NCI-H460 (cell line): ENCODE measurements around the gene RAF1. TPM values are rescaled to one million over a fixed set of nuclear protein-coding genes. Genes with fewer than 3 reads are reported as not detected.

Experiments used
- DNase-seq: peaks from one replicate; pipeline ENCODE4 v3.0.0-alpha.2; 2016; ENCODE audit warnings: low read depth; ENCODE audit errors: extremely low read depth
- total RNA-seq: library from RNA; depleted of rRNA; stranded (reverse); fragments of >200 nt; shearing (Covaris generic); gene quantifications from 2 replicates; pipeline ENCODE4 v1.2.3, GENCODE V29; 2014

The RAF1 gene
- total RNA-seq, 1 experiment from 2014 or later: 47.8 TPM

- no peak for DNase-seq
Observed at GRCh38 chr3:12601072-12601471, 62.8 kb downstream of the RAF1 start.

- no peak for DNase-seq
Observed at GRCh38 chr3:12598890-12599289, 65.0 kb downstream of the RAF1 start.

- no peak for DNase-seq
Observed at GRCh38 chr3:12593473-12593872, 70.4 kb downstream of the RAF1 start.

- DNase-seq: no peak
Observed at GRCh38 chr3:12591997-12592715, 71.8 kb downstream of the RAF1 start.

GRCh38 chr3:12591456-12591855 lies 72.5 kb downstream of the RAF1 start:
- no peak for DNase-seq

GRCh38 chr3:12590096-12590495 lies 73.8 kb downstream of the RAF1 start:
- no peak for DNase-seq

- no peak for DNase-seq
Observed at GRCh38 chr3:12588039-12589009, 75.6 kb downstream of the RAF1 start.

GRCh38 chr3:12586403-12586802 lies 77.5 kb downstream of the RAF1 start:
- DNase-seq: no peak

- no peak for DNase-seq
Observed at GRCh38 chr3:12585970-12586369, 77.9 kb downstream of the RAF1 start.

- no peak for DNase-seq
Observed at GRCh38 chr3:12585181-12585580, 78.7 kb downstream of the RAF1 start.

GRCh38 chr3:12584083-12584482 lies 79.8 kb downstream of the RAF1 start:
- no peak for DNase-seq

GRCh38 chr3:12583280-12583679 lies 80.6 kb downstream of the RAF1 start:
- no peak for DNase-seq

- no peak for DNase-seq
Observed at GRCh38 chr3:12582730-12583129, 81.2 kb downstream of the RAF1 start.

GRCh38 chr3:12579905-12580304 lies 84.0 kb downstream of the RAF1 start:
- no peak for DNase-seq

GRCh38 chr3:12579456-12579855 lies 84.5 kb downstream of the RAF1 start:
- DNase-seq: no peak

- no peak for DNase-seq
Observed at GRCh38 chr3:12578742-12579141, 85.2 kb downstream of the RAF1 start.

- no peak for DNase-seq
Observed at GRCh38 chr3:12577379-12577778, 86.5 kb downstream of the RAF1 start.

GRCh38 chr3:12574661-12575060 lies 89.3 kb downstream of the RAF1 start:
- DNase-seq: no peak

- no peak for DNase-seq
Observed at GRCh38 chr3:12574131-12574530, 89.8 kb downstream of the RAF1 start.

- DNase-seq: no peak
Observed at GRCh38 chr3:12571986-12572385, 91.9 kb downstream of the RAF1 start.

GRCh38 chr3:12569836-12570235 lies 94.1 kb downstream of the RAF1 start:
- DNase-seq: no peak

GRCh38 chr3:12568747-12569146 lies 95.2 kb downstream of the RAF1 start:
- no peak for DNase-seq
